Measurements from ENCODE around the gene TRIM36. TPM values are rescaled to one million over a fixed set of nuclear protein-coding genes. Genes with fewer than 3 reads are reported as not detected.

The TRIM36 gene
- polyA plus RNA-seq, 12 donors: 2.2 to 8.4 (median 3.3) TPM; not detected in 1

GRCh38 chr5:115168829-115169486 is 750 bp downstream of the TRIM36 start:
- DNase-seq: no peak

GRCh38 chr5:115166744-115167393 is 2.8 kb downstream of the TRIM36 start:
- DNase-seq: no peak

- DNase-seq: no peak
Observed at GRCh38 chr5:115165790-115166189, 3.9 kb downstream of the TRIM36 start.

GRCh38 chr5:115160975-115161475 is 8.7 kb downstream of the TRIM36 start:
- DNase-seq: no peak

- DNase-seq: no peak
Observed at GRCh38 chr5:115151208-115151805, 18.4 kb downstream of the TRIM36 start.

- DNase-seq: no peak
Observed at GRCh38 chr5:115150512-115150911, 19.2 kb downstream of the TRIM36 start.

GRCh38 chr5:115147052-115147451 is 22.7 kb downstream of the TRIM36 start:
- no peak for DNase-seq

GRCh38 chr5:115136294-115136693 is 33.4 kb downstream of the TRIM36 start:
- no peak for DNase-seq

- no peak for DNase-seq
Observed at GRCh38 chr5:115132465-115132864, 37.2 kb downstream of the TRIM36 start.

- no peak for DNase-seq
Observed at GRCh38 chr5:115126303-115126702, 43.4 kb downstream of the TRIM36 start.

- no peak for DNase-seq
Observed at GRCh38 chr5:115124741-115125140, 45.0 kb downstream of the TRIM36 start.

GRCh38 chr5:115116001-115116400 is 53.7 kb downstream of the TRIM36 start:
- no peak for DNase-seq

GRCh38 chr5:115109840-115110239 is 59.9 kb downstream of the TRIM36 start:
- no peak for DNase-seq

GRCh38 chr5:115109356-115109755 is 60.4 kb downstream of the TRIM36 start:
- no peak for DNase-seq

- DNase-seq: no peak
Observed at GRCh38 chr5:115100319-115100955, 69.3 kb downstream of the TRIM36 start.

- DNase-seq: peak; percentile 28
Observed at GRCh38 chr5:115098041-115098702, 71.5 kb downstream of the TRIM36 start.

GRCh38 chr5:115097236-115097635 is 72.5 kb downstream of the TRIM36 start:
- no peak for DNase-seq

- no peak for DNase-seq
Observed at GRCh38 chr5:115096034-115096769, 73.5 kb downstream of the TRIM36 start.

- no peak for DNase-seq
Observed at GRCh38 chr5:115087951-115088350, 81.8 kb downstream of the TRIM36 start.

GRCh38 chr5:115086473-115086872 is 83.2 kb downstream of the TRIM36 start:
- DNase-seq: no peak

- no peak for DNase-seq
Observed at GRCh38 chr5:115084246-115084793, 85.4 kb downstream of the TRIM36 start.

Data from muscle of arm (tissue), 12 donors.